Bronchus fibroblast of lung (primary cell): ENCODE measurements around the gene CRIP3. TPM values are rescaled to one million over a fixed set of nuclear protein-coding genes. Genes with fewer than 3 reads are reported as not detected.

ENCODE experiments used
- total RNA-seq: library from RNA; depleted of rRNA; stranded (reverse); fragments of >200 nt; gene quantifications from 2 replicates; pipeline ENCODE4 v1.2.3, GENCODE V29; 2015

CRIP3 gene
- not detected in 2 replicates for total RNA-seq

DNA sequence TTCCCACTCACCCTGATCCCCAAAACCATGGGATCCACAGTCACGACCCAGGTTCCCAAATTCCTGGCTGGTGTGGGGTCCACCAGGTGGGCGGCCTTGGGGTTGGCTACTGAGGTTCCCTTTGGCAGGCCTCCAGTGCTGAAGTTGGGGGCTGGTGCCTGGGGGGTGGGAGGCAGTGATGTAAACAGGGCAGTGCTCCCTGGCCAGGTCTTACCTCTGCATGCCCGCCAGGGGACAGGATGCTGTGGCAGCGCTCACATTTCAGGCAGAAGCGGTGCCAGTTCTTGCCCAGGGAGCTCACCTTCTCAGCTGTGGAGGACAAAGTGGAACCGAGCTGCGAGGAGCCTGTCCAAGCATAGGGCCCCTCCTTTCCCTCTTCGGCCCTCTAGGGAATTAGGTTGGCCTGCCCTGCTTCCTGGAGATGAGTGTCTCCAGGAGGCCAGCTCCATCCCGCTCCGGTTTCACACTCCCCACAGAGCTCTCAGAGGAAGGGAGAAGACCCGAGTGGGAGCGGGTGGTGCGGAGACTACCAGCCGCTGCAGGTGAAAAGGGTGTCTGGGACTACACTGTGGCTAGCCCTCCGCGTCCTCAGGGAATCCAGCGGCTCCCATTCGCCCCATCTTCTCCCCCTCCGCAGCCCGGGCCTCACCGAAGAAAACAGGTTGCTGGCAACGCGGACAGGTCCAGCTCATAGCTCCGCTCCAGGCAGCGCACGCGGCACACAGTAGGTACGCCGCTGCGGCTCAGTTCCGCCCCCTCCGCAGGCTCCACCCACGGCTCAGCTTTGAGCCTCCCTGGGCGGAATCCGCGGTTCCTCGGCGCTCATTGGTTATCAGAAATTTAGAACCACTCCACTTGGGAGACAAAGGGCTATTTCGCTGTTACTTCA lies at the start of gene CRIP3:
Gene CRIP3, minus strand, starts transcription at position 726 of the 889 bp plus-strand sequence. Its CDS starts 34 bp downstream, at position 692.

GRCh38 chr6:43297644-43298564 lies 10.7 kb downstream of the CRIP3 start, which contains the start of gene SLC22A7:
SLC22A7 (plus strand) TSS chr6:43298260; CDS start chr6:43298359, 99 bp downstream.

Other genes starting within 250 kb of the CRIP3 start
- 32.6 and 53.5 TPM in 2 replicates for gene MRPL2, start 249.4 kb downstream of the CRIP3 start, total RNA-seq
- 7.6 and 8.3 TPM in 2 replicates for gene KLC4, start 249.2 kb downstream of the CRIP3 start, total RNA-seq
- 96.6 and 102 TPM in 2 replicates for gene PTK7, start 232.5 kb downstream of the CRIP3 start, total RNA-seq
- 25.9 and 26.0 TPM in 2 replicates for gene SRF, start 137.6 kb downstream of the CRIP3 start, total RNA-seq
- gene CUL9, start 126.6 kb downstream of the CRIP3 start, total RNA-seq = 17.4 and 22.9 TPM in 2 replicates
- 70.2 and 74.8 TPM in 2 replicates for gene DNPH1, start 79.3 kb downstream of the CRIP3 start, total RNA-seq
- under 0.01 TPM in 1 of 2 replicates, not detected in the other for gene TTBK1, start 65.3 kb downstream of the CRIP3 start, total RNA-seq
- gene SLC22A7, start 10.6 kb downstream of the CRIP3 start, total RNA-seq = not detected in 2 replicates
- gene ZNF318, start 60.8 kb upstream of the CRIP3 start, total RNA-seq = 5.4 and 6.2 TPM in 2 replicates
- gene ABCC10, start 118.7 kb upstream of the CRIP3 start, total RNA-seq = 14.1 and 20.8 TPM in 2 replicates
- 1.0 and 1.5 TPM in 2 replicates for gene DLK2, start 146.7 kb upstream of the CRIP3 start, total RNA-seq
- gene TJAP1, start 168.7 kb upstream of the CRIP3 start, total RNA-seq = 18.5 and 20.4 TPM in 2 replicates
- under 0.01 and 0.15 TPM in 2 replicates for gene LRRC73, start 201.5 kb upstream of the CRIP3 start, total RNA-seq
- 110 and 117 TPM in 2 replicates for gene YIPF3, start 208.1 kb upstream of the CRIP3 start, total RNA-seq
- 24.2 and 27.9 TPM in 2 replicates for gene POLR1C, start 208.3 kb upstream of the CRIP3 start, total RNA-seq